Heart left ventricle (tissue), 16 donors: Measurements from ENCODE around the gene TMEM39A. TPM values are rescaled to one million over a fixed set of nuclear protein-coding genes. Genes with fewer than 3 reads are reported as not detected.

Experiments
- ATAC-seq, 4 donors: fragments of 200-7000 bp; cut with Tn5 transposase; one replicate each; pipeline ENCODE4 v1.9.1; 2020 to 2022; ENCODE audit warnings: moderate library complexity in 4 of 4, mild to moderate bottlenecking in 3 of 4, moderate number of reproducible peaks in 1 of 4
- DNase-seq, 5 donors: peaks; one replicate each; pipeline ENCODE4 v3.0.0-alpha.2; 2020
- H3K27ac ChIP-seq, 12 donors: fragments of 200-600 bp; sonication (generic) in 4 of 12; one replicate each; pipeline versions ENCODE4 v1.5.0 to v1.8.0; 2016 to 2022; ENCODE audit warnings: mild to moderate bottlenecking in 2 of 12
- H3K27me3 ChIP-seq, 9 donors: fragments of 200-600 bp; sonication (generic) in 2 of 9; one replicate each; pipeline versions ENCODE4 v1.5.1 to v1.8.0; 2016 to 2022; ENCODE audit warnings: mild to moderate bottlenecking in 3 of 9
- H3K36me3 ChIP-seq, 9 donors: fragments of 200-600 bp; sonication (generic) in 2 of 9; one replicate each; pipeline versions ENCODE4 v1.5.0 to v1.8.0; 2018 to 2022; ENCODE audit warnings: mild to moderate bottlenecking in 2 of 9
- H3K4me1 ChIP-seq, 12 donors: fragments of 200-600 bp; sonication (generic) in 4 of 12; one replicate each; pipeline versions ENCODE4 v1.5.0 to v1.8.0; 2016 to 2022; ENCODE audit warnings: mild to moderate bottlenecking in 3 of 12
- H3K4me3 ChIP-seq, 12 donors: fragments of 200-600 bp; sonication (generic) in 4 of 12; one replicate each; pipeline versions ENCODE4 v1.5.0 to v1.8.0; 2017 to 2022; ENCODE audit warnings: mild to moderate bottlenecking in 9 of 12, moderate library complexity in 4 of 12
- H3K9me3 ChIP-seq, 12 donors: fragments of 200-600 bp; sonication (generic) in 4 of 12; one replicate each; pipeline versions ENCODE4 v1.5.0 to v1.8.0; 2016 to 2022; ENCODE audit warnings: mild to moderate bottlenecking in 1 of 12
- POLR2A ChIP-seq, 2 donors: fragments of 450-650 bp; IDR thresholded peaks; one replicate each; pipeline ENCODE4 v1.6.1; 2017; ENCODE audit warnings: antibody characterized with exemption in 2 of 2, mild to moderate bottlenecking in 2 of 2, moderate library complexity in 2 of 2
- WGBS, 4 donors: extraction: QIAGEN DNeasy Blood & Tissue Kit in 2 of 4; methylation state at CpG; one replicate each; pipeline versions ENCODE4 v1.1.5 to v1.1.7; 2013 to 2018; 5-methylcytosine and 5-hydroxymethylcytosine counted together
- intact Hi-C, 10 donors: fragments of 100-400 bp; cut with DNase I; formaldehyde crosslinking; loops; one replicate each; pipeline versions ENCODE4 v1.11.1 to v1.14.2; 2022
- polyA plus RNA-seq, 2 donors: library from polyadenylated mRNA; stranded (reverse); fragments of 200-250 nt; gene quantifications; one replicate each; pipeline ENCODE4 v1.2.3, GENCODE V29; 2013
- total RNA-seq, 9 donors: library from RNA; depleted of rRNA in 2 of 9; stranded (reverse); fragments of >200 nt in 2 of 9; fragmentation: NEBNext Ultra II Directional in 3 of 9; extraction: Animal tissue kit (Norgen Biotek cat#: 25700) in 3 of 9; gene quantifications; one replicate each; pipeline versions ENCODE4 v1.1.0 to v1.2.4, GENCODE V29; 2016 to 2023
- TF ChIP-seq, protein P1 (sequence below), 12 donors: fragments of 200-600 bp; sonication (generic) in 4 of 12; IDR thresholded peaks; one replicate each; pipeline versions ENCODE4 v1.5.0 to v1.8.0; 2018 to 2022; ENCODE audit warnings: antibody characterized with exemption in 12 of 12, mild to moderate bottlenecking in 5 of 12
- donor health status: ischemic (EF 13 %, LVEDD 7.1; RV severe dilation, severe dysfunction).
- donor health status: healthy with polysubstance abuse.
- donor health status: DM: no; HTN: yes; CAD: no.
- donor health status: DM: no; HTN: no; CAD: no.
- donor health status: ischemic (EF 25% LVEDD 6.9; RV normal size, moderate dysfunction).
- donor health status: ischemic (EF 25% LVEDD 5.7; RV mildly dilated, moderate dysfunction).
- donor health status: healthy.
- donor health status: DM: yes; HTN: yes; CAD: no.
- donor health status: ischemic (EF 35%, LVEDD 5.7; RV mildly dilated, moderate dysfunction).
- donor health status: nonischemic (EF 11% LVEDD 7.7; RV severe dilation, severe dysfunction).
- donor health status: DM: yes; HTN: yes; CAD: no.
- donor health status: PGD.
- donor health status: ischemic (EF 29% LVEDD 5.4; RV normal size, mild dysfunction).
- donor health status: nonischemic (EF 23%, LVEDD 6.1; RV moderate dilation, normal function).

Gene TMEM39A
- total and polyA plus RNA-seq, 11 donors = 4.8 to 21.0 (median 15.6) TPM

- peak in 2 of 4 donors; percentile 78 to 82 for ATAC-seq
- Histone ChIP-seq H3K4me3 (no peak overlapping the region), H3K4me1 (peaks cover 0 to 8% (median 0%) of the 10 kb centered on the region in 12 donors), H3K9me3 (no peaks in the 10 kb centered on the region), H3K27me3 (no peaks in the 10 kb centered on the region), H3K36me3 (peaks cover 3 to 99% (median 95%) of the 10 kb centered on the region in 9 donors), H3K27ac (peak overlapping the region in 1 of 12 donors; percentile 15)
- intact Hi-C loops = no loop called here
- DNase-seq = no peak
- TF ChIP-seq, protein P1, sequence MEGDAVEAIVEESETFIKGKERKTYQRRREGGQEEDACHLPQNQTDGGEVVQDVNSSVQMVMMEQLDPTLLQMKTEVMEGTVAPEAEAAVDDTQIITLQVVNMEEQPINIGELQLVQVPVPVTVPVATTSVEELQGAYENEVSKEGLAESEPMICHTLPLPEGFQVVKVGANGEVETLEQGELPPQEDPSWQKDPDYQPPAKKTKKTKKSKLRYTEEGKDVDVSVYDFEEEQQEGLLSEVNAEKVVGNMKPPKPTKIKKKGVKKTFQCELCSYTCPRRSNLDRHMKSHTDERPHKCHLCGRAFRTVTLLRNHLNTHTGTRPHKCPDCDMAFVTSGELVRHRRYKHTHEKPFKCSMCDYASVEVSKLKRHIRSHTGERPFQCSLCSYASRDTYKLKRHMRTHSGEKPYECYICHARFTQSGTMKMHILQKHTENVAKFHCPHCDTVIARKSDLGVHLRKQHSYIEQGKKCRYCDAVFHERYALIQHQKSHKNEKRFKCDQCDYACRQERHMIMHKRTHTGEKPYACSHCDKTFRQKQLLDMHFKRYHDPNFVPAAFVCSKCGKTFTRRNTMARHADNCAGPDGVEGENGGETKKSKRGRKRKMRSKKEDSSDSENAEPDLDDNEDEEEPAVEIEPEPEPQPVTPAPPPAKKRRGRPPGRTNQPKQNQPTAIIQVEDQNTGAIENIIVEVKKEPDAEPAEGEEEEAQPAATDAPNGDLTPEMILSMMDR (IDR thresholded peaks at IDR 0.05) = no peak
- no peak for TF ChIP-seq POLR2A (IDR thresholded peaks at IDR 0.05)
- 74 to 82% (median 80%) methylated on average over 2 of the region's 2 CpGs for WGBS, 4 donors
Observed at GRCh38 chr3:119396870-119397269, 66.5 kb downstream of the TMEM39A start.

- Histone ChIP-seq H3K27ac (no peak overlapping the region), H3K9me3 (no peaks in the 10 kb centered on the region), H3K27me3 (no peaks in the 10 kb centered on the region), H3K4me1 (peaks cover 0 to 8% (median 0%) of the 10 kb centered on the region in 12 donors), H3K4me3 (no peak overlapping the region), H3K36me3 (peaks cover 3 to 99% (median 95%) of the 10 kb centered on the region in 9 donors)
- no peak for ATAC-seq
- TF ChIP-seq, protein P1 (IDR thresholded peaks at IDR 0.05) = no peak
- TF ChIP-seq POLR2A (IDR thresholded peaks at IDR 0.05) = no peak
- no peak for DNase-seq
- intact Hi-C loops = no loop called here
- 84 to 100% (median 94%) methylated on average over 2 of the region's 2 CpGs for WGBS, 4 donors
Observed at GRCh38 chr3:119395923-119396358, 67.5 kb downstream of the TMEM39A start.

- Histone ChIP-seq H3K27me3 (no peaks in the 10 kb centered on the region), H3K4me3 (no peak overlapping the region), H3K36me3 (peaks cover 0 to 99% (median 93%) of the 10 kb centered on the region in 9 donors), H3K9me3 (no peaks in the 10 kb centered on the region), H3K4me1 (no peaks in the 10 kb centered on the region), H3K27ac (no peak overlapping the region)
- no peak for DNase-seq
- no peak for TF ChIP-seq POLR2A (IDR thresholded peaks at IDR 0.05)
- TF ChIP-seq, protein P1 (IDR thresholded peaks at IDR 0.05) = peak in 3 of 12 donors; percentile 19 to 31 (median 28)
- no peak for ATAC-seq
- intact Hi-C loops = loop anchor here in 2 of 10 donors (10.0 kb wide), 2 partner anchors 114 to 504 kb away; no protein-coding TSS in a partner anchor
- 73 to 93% (median 86%) methylated on average over 8 of the region's 8 CpGs for WGBS, 4 donors
Observed at GRCh38 chr3:119388577-119388976, 74.8 kb downstream of the TMEM39A start.

DNA sequence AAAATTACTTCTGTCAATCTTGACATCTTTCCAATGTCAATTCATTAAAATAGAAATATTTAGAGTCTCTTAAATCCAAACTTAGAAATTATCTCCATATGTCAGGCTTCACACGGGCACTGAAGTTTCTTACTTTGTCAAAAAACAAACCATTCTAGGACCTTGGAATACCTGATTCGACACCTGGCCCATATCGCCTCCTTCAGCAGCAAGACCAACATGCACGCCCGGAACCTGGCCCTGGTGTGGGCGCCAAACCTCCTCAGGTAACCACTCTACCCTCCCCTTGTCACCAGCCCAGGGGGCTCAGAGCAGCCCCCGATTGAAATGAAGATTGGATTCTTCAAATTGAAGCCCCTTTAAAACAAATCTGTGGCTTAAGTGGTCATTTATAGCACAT lies 81.3 kb downstream of the TMEM39A start:
- Histone ChIP-seq H3K27me3 (no peaks in the 10 kb centered on the region), H3K9me3 (no peaks in the 10 kb centered on the region), H3K36me3 (peaks cover 3 to 84% (median 77%) of the 10 kb centered on the region in 9 donors), H3K4me1 (peaks cover 0 to 8% (median 0%) of the 10 kb centered on the region in 12 donors), H3K4me3 (no peak overlapping the region), H3K27ac (no peak overlapping the region)
- no peak for ATAC-seq
- intact Hi-C loops = loop anchor here in 2 of 10 donors (10.0 kb wide), 2 partner anchors 107 to 497 kb away; no protein-coding TSS in a partner anchor
- DNase-seq = no peak
- 94 to 97% (median 95%) methylated on average over 7 of the region's 7 CpGs for WGBS, 4 donors
- no peak for TF ChIP-seq POLR2A (IDR thresholded peaks at IDR 0.05)
- TF ChIP-seq, protein P1 (IDR thresholded peaks at IDR 0.05) = no peak
